ENCODE measurements around the gene AP1G2. TPM values are rescaled to one million over a fixed set of nuclear protein-coding genes. Genes with fewer than 3 reads are reported as not detected.

The AP1G2 gene
- total and polyA plus RNA-seq, 8 donors: 39.1 to 531 (median 189) TPM

DNA sequence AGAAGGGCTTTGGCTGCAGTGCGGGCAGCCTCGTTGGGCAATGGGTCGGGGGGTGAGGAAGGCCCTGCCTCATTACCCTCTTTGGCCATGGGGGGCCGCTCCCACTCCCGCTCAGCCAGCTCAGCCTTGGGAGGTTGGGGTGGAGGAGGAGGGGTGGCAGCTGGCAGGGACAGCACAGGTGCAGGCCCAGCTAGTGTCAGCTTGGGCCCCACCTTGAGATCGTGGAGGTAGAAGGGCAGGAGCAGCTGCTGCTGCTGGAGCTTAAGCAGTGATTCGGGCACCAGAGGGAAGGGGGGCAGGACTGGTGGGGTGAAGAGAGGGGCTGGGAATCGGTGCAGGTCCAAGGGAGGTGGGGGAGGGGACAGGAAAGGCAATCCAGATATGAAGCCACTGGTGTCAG is 42.0 kb downstream of the AP1G2 start:
- no peaks in the 10 kb centered on the region for H3K4me1 ChIP-seq
- TF ChIP-seq CTCF (IDR thresholded peaks at IDR 0.05) (no peak), EP300 (IDR thresholded peaks at IDR 0.05) (no peak), POLR2A (IDR thresholded peaks at IDR 0.05) (no peak), POLR2AphosphoS5 (IDR thresholded peaks at IDR 0.05) (no peak)
- H3K27me3 ChIP-seq: no peaks in the 10 kb centered on the region
- WGBS, 5 donors: 69 to 93% (median 85%) methylated on average over 7 to 8 of the region's 8 CpGs
- no peak overlapping the region for H3K4me3 ChIP-seq
- DNase-seq: no peak
- H3K27ac ChIP-seq: no peak overlapping the region
- H3K9me3 ChIP-seq: no peaks in the 10 kb centered on the region
- intact Hi-C loops (cut with DNase I; ENCODE audit: low total_unique reads): no loop called here
- peaks cover 0 to 21% (median 5%) of the 10 kb centered on the region in 4 donors for H3K36me3 ChIP-seq

DNA sequence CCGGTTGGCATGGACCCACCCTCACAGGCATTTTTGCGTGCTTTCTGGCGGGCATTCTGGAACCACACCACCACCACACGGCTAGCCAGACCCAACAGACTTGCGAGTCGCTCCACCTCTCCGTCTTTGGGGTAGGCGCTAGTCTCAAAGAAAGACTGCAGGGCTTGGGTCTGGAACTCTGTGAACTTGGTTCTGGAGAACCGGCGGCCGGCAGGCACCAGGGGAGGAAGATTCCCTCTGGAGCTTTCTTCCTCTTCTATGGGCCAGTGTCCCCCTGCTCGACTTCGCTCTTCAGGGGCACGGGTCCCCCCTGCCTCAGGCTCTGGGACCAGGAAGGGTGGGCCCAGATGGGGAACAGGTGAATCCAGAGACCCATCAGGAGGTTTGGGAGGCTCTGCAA is 42.6 kb downstream of the AP1G2 start:
- H3K36me3 ChIP-seq: peaks cover 0 to 21% (median 5%) of the 10 kb centered on the region in 4 donors
- H3K4me1 ChIP-seq: no peaks in the 10 kb centered on the region
- no peaks in the 10 kb centered on the region for H3K27me3 ChIP-seq
- H3K4me3 ChIP-seq: no peak overlapping the region
- no peak for TF ChIP-seq EP300 (IDR thresholded peaks at IDR 0.05)
- no peak for TF ChIP-seq POLR2A (IDR thresholded peaks at IDR 0.05)
- TF ChIP-seq CTCF (IDR thresholded peaks at IDR 0.05): no peak
- no peak for TF ChIP-seq POLR2AphosphoS5 (IDR thresholded peaks at IDR 0.05)
- intact Hi-C loops (cut with DNase I; ENCODE audit: low total_unique reads): no loop called here
- no peak for DNase-seq
- H3K9me3 ChIP-seq: no peaks in the 10 kb centered on the region
- 92 to 95% (median 94%) methylated on average over 13 to 14 of the region's 14 CpGs for WGBS, 5 donors
- no peak overlapping the region for H3K27ac ChIP-seq

GRCh38 chr14:23523229-23524016 is 44.2 kb downstream of the AP1G2 start:
- no peaks in the 10 kb centered on the region for H3K27me3 ChIP-seq
- intact Hi-C loops (cut with DNase I; ENCODE audit: low total_unique reads): no loop called here
- 87 to 93% (median 89%) methylated on average over 11 to 16 of the region's 16 CpGs for WGBS, 5 donors
- no peaks in the 10 kb centered on the region for H3K4me1 ChIP-seq
- H3K4me3 ChIP-seq: no peak overlapping the region
- H3K36me3 ChIP-seq: peaks cover 0 to 21% (median 7%) of the 10 kb centered on the region in 4 donors
- TF ChIP-seq CTCF (IDR thresholded peaks at IDR 0.05) (no peak), EP300 (IDR thresholded peaks at IDR 0.05) (no peak), POLR2A (IDR thresholded peaks at IDR 0.05) (no peak), POLR2AphosphoS5 (IDR thresholded peaks at IDR 0.05) (no peak)
- H3K27ac ChIP-seq: no peak overlapping the region
- no peak for DNase-seq
- H3K9me3 ChIP-seq: no peaks in the 10 kb centered on the region

DNA sequence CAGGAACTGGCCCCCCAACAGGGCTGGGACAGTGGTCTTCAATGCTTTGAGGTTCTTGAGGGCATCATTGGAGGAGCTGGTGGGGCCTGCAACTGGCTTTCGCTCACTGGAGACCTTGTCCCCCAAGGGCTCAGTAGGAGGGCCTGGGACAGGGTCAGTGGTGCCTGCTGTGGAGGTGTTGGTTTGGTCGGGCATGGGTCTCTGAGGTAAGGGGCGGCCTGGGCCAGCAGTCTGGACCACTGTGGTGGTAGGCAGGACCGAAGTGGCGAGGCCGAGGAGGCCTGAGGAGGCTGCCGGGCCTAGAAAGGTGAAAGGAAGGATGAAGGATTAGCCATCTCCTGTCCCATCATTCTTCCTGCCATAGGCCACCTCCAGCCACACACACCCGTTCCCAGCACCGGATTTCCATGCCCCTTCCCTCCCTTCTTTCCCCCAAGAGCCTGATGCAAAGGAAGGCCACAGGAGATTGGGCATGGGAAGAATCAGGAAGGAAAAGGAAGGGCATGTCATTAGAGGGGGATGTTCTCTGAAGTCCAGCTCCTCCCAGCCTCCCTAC is 44.9 kb downstream of the AP1G2 start:
- H3K36me3 ChIP-seq: peaks cover 0 to 21% (median 7%) of the 10 kb centered on the region in 4 donors

More for the DNA sequence above, 44.9 kb downstream of the AP1G2 start:
- WGBS, 5 donors: 83 to 92% (median 86%) methylated on average over 8 to 9 of the region's 9 CpGs
- no peaks in the 10 kb centered on the region for H3K27me3 ChIP-seq
- intact Hi-C loops (cut with DNase I; ENCODE audit: low total_unique reads): no loop called here
- H3K9me3 ChIP-seq: no peaks in the 10 kb centered on the region
- TF ChIP-seq POLR2A (IDR thresholded peaks at IDR 0.05) (no peak), POLR2AphosphoS5 (IDR thresholded peaks at IDR 0.05) (no peak), EP300 (IDR thresholded peaks at IDR 0.05) (no peak), CTCF (IDR thresholded peaks at IDR 0.05) (no peak)
- H3K4me3 ChIP-seq: no peak overlapping the region
- H3K27ac ChIP-seq: no peak overlapping the region
- H3K4me1 ChIP-seq: no peaks in the 10 kb centered on the region
- DNase-seq: no peak
